HG03039 (cell line): ENCODE data around the gene COL28A1.

Experiments
- ATAC-seq: cut with Tn5 transposase; IDR thresholded peaks from one replicate; pipeline ENCODE4 v1.9.1; 2021; ENCODE audit warnings: mild to moderate bottlenecking, moderate library complexity; ENCODE audit not compliant: unreplicated experiment

COL28A1 gene

GRCh38 chr7:7535691-7536090 lies at the start of gene COL28A1:
COL28A1 (minus strand) TSS chr7:7535873; CDS start chr7:7532875, 2,998 bp downstream.
- ATAC-seq: no peak

- no peak for ATAC-seq
Observed at GRCh38 chr7:7584653-7585052, 49.0 kb upstream of the COL28A1 start.

- no peak for ATAC-seq
Observed at GRCh38 chr7:7583731-7584130, 48.1 kb upstream of the COL28A1 start.

GRCh38 chr7:7582596-7582995 lies 46.9 kb upstream of the COL28A1 start:
- ATAC-seq: no peak

- ATAC-seq: no peak
Observed at GRCh38 chr7:7581531-7582179, 46.0 kb upstream of the COL28A1 start.

DNA sequence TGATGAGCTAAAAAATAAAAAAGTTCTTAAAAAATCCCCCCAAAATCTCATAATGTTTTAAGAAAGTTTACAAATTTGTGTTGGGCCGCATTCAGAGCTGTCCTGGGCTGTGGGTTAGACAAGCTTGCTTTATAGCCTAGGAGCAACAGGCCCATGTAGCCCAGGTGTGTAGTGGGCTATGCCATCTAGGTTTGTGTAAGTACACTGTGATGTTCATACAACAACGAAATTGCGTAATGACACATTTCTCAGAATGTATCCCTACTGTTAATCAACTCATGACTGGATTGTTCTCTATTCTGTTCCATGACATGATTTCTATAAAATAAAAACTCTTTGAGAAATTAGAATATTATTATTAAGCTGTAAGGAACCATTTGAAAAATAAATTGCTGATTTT lies 44.0 kb upstream of the COL28A1 start:
- no peak for ATAC-seq

DNA sequence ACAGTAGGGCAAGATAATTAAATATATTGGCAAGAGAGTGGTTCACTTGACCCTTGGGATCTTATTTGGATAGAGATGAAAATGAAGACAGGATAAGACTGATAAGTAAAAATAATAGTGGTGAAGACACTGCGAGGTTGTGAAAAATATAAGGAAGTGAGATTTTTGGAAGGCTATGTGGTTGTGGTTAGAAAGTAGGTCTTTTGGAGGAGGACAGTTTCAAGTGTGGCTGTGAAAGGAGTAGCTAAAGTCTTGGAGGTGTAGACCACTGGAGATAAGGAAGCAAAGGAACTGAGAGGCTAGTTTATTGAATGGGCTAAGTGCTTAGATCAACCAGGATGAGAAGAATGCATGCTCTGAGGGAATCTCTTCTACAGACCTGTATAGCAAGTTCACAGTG lies 42.2 kb upstream of the COL28A1 start:
- no peak for ATAC-seq

GRCh38 chr7:7576344-7576743 lies 40.7 kb upstream of the COL28A1 start:
- ATAC-seq: no peak

DNA sequence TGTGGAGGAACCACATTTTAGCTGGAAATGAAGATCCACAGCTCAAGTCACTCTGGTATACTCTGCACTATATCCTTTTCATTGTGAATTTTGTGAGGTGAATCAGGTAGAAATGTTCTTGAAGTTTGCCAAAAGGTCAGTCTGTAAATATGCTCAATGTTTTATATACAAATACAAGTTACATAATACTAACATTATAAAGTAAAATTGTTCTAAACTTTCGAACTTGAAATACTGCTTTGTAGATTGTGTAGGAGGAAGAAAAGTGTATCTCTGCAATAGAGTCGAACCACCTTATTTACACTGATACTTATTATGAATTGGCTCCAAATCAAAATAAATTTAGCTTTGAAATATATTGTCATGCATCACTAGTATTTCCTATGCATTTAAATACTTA lies 38.0 kb upstream of the COL28A1 start:
- no peak for ATAC-seq

- ATAC-seq: no peak
Observed at GRCh38 chr7:7570584-7570983, 34.9 kb upstream of the COL28A1 start.

GRCh38 chr7:7569615-7570014 lies 33.9 kb upstream of the COL28A1 start:
- ATAC-seq: no peak

- ATAC-seq: no peak
Observed at GRCh38 chr7:7569081-7569527, 33.4 kb upstream of the COL28A1 start.

DNA sequence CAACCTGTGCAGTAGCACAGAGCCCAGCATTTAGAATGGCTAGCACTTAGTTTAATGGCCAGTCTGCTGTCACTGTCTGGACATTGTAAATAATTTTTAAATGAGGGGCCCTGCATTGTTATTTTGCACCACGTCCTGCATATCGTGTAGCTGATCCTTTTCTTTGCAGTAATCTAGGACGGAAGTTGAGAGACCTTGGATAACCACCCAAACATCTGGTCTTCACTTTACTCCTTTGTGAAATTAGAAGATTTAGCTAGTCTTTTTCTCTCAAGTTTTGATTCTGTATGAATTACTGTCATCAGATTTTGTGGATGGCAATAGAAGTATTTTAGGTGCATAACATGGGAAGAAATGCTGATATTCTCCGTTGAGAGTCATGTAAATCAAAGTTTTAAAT lies 32.9 kb upstream of the COL28A1 start:
- no peak for ATAC-seq

DNA sequence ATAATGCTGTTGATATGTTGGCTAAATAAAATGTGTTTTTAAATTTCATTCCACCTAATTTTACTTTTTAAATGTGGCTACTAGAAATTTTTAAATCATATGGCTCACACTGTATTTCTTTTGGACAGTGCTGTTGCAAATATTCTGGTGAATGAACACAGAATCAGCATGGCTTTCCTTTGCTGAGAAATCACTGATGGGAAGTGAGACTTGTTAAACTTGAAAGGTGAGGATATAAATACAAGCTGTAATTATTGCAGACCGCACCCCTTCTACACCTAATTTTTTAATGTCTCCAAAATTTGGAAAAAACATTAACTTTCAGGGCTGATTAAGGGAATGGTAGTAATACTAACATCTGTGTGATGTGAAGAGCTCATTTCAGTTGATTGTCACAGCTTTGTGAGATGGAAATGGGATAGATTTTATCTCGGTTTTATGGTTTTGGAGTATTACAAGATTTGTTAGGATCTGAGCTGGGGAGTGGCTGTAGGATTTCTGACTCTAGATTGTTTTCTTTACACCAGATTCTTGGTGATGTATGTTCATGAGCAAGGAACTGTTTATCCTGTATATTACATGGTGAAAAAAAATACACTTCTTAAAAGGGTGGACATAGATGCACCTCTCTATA lies 32.3 kb upstream of the COL28A1 start:
- no peak for ATAC-seq

- peak; percentile 70 for ATAC-seq
Observed at GRCh38 chr7:7566651-7567611, 31.3 kb upstream of the COL28A1 start, which contains the start of gene MIOS. MIOS (plus strand) TSS chr7:7566884; CDS start chr7:7572476, 5,592 bp downstream.

- peak; percentile 10 for ATAC-seq
Observed at GRCh38 chr7:7565746-7566650, 30.3 kb upstream of the COL28A1 start.

DNA sequence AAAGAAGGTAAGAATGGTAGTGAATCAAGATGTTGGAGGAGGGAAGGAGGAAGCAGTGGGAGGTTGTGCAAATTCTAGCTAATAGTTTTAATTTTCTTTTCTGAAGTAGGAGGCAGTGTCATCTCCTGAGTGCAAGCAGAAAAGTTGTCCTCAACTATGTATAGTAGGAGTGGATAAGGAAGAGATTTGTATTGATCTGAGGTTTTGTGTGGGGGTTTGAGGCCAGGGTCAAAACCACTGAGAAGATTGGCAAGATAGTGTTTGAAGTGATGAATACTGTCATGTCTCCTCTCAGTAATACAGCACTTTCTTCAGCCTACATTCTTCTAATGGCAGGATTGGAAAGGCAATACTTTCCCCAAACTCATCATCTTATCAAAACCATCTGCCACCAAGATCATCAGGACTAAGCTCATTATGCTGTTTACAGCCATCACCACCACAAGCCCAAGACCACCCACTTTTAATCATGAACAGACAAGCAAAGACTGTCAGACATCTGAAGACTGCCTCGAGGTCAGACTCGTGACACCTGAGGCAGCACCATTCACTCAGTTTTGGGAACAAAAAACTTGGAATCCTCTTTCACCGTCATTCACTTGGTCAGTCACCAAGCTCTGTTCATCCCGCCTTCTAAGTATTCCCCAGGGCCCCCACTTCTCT lies 29.5 kb upstream of the COL28A1 start:
- ATAC-seq: no peak

DNA sequence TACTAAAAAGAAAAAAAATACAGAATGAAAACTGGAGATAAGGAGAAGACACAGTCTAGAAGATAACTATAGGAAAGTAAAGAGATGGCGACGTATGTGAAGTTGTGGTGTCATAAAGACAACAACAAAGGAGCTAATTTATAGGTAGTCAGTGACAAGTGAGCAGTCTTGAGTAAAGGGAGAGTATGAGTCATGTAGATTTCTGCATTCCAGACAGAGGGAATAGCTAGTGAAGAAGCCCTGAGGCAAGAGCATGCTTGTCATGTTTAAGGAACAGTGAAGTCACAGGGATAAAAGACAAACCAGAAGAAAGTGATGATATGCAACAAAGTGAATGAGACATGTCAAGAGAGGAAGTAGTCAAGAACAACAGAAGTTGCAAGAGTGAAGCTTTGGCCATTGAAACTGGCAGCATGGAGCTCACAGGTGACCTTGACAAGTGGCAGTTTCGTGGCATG lies 28.7 kb upstream of the COL28A1 start:
- ATAC-seq: no peak

DNA sequence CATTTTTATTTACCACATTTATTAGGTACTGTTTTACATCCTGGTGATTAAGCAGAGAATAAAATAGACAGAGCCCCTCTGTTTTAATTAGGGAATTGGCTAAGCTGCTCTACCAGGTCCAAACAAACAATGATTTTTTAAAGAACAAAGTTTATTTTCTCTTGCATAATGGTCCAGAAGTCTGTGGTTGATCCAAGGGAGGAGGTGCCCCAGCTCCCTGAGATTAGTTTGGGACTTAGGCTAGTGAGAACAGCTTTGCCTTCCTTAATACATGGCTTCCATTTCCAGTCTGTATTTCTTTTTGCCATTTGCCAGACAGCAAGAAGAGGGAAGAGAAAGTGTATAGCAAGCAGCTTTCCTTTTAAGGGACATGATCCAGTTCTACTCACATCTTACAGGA lies 28.1 kb upstream of the COL28A1 start:
- no peak for ATAC-seq

GRCh38 chr7:7563269-7563668 lies 27.6 kb upstream of the COL28A1 start:
- no peak for ATAC-seq
